Measurements from ENCODE around the gene PDE11A.

The PDE11A gene

DNA sequence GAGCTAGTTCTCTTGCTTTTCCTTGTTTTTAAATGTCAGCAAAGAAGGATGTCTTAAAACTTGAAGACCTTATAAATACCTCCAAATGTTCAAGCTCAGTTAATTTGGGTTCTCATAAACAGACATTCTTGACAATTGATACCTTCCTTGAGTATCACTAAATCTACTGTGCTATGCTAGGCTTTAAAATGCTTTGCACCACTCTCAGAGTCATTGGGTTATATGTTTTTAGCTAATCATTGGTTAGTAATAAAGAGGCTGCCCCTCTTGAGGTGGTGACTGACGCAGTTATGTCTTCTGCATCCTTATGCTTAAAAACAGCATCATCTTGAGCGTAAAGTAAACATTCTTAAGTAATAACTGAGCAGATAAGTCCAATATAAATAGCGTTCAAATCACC lies 404.0 kb downstream of the PDE11A start:
- DNase-seq (ENCODE audit: low read depth) = no peak

DNA sequence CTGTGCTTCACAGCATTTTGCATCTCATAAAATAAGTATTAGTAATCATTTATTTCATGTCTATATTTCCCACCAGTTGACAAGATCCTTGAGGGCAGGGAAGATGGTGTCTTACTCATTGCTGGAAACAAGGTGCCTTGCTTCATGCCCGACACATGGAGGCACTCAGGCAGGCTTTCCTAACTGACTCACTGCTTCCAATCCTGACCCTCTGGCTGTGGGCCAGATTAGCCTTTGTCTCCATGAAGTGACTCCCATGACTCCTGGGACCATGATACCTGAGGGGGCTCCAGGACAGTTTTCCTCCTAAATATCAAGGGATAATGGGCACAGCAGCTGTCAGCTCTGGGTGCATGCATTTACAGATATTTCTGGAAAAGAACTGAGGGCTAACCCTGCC lies 405.0 kb downstream of the PDE11A start:
- no peak for DNase-seq (ENCODE audit: low read depth)

DNA sequence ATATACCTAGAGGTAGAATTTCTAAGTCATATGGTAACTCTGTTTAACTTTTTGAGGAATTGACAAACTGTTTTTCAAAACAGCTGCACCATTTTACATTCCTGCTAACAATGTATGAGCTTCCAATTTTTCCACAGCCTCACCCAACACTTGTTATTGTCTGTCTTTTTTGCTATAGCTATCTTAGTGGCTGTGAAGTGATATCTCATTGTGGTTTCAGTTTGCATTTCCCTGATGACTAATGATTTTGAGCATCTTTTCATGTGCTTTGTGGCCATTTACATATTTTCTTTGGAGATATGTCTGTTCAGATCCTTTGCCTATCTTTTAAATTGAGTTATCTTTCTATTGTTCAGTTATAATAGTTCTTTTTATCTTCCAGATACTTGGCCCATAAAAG lies 406.2 kb downstream of the PDE11A start:
- no peak for DNase-seq (ENCODE audit: low read depth)

DNA sequence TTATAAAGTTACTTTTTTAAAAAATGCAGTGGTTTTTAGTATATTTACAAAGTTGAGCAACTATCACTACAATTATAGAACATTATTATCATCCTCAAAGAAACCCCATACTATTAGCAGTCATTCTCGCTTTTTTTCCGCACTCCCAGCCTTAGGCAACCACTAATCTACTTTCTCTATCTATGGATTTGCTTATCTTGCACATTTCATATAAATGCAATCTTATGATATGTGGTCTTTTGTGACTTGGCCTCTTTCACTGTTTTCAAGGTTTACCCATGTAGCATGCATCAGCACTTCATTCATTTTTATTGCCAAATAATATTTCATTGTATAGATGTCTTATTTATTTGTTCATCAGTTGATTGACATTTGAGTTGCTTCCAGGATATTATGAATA lies 406.6 kb downstream of the PDE11A start:
- DNase-seq (ENCODE audit: low read depth) = no peak

DNA sequence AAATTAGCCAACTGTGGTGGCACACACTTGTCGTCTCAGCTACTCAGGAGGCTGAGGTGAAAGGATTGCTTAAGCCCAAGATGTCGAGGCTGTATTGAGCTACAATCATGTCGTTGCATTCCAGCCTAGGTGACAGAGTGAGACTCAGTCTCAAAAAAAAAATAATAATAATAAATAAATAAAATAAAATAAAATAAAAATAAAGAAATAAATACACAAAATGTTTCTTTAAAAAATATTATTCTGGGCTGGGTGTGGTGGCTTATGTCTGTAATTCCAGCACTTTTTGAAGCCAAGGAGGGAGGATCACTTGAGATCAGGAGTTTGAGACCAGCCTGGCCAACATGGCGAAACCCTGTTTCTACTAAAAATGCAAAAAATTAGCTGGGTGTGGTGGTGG lies 407.2 kb downstream of the PDE11A start:
- DNase-seq (ENCODE audit: low read depth) = no peak

DNA sequence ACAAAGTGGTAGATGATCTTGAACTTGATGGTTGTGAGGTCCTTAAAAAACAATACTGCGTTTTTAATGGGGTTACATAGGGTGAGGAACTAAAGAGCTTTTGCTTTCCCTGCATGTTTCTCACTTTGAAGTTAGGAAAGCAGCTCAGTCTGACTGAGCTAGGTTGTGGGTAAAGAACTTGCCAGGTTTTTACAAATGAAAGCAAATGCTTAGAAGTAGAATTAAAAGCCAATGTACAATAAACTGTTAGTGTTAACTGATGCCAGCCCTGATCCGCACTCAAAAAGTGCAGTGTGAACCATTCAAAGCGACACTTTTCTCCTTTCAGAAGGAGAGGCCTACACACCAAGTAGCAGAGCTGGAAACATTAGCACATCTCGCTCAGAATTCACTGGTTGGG lies 409.7 kb downstream of the PDE11A start:
- no peak for DNase-seq (ENCODE audit: low read depth)

DNA sequence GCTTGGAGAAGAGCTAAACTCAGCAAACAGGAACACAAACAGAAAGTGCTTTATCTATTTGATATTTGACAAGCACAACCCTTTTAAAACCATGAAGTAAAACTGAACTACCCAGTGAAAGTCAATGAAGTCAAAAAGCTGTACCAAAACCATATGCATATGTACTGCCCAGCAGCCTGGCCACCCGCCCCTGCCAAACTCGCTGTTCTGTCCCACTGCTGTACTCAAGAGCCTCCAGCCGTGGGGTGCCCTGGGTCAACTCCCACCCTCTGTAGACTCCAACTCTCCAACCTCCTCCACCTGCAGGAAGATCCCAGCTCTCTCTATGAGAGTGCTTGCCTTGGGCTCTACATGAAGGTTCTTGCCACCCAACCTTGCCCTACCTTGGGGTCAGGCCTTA lies 411.8 kb downstream of the PDE11A start:
- no peak for DNase-seq (ENCODE audit: low read depth)

DNA sequence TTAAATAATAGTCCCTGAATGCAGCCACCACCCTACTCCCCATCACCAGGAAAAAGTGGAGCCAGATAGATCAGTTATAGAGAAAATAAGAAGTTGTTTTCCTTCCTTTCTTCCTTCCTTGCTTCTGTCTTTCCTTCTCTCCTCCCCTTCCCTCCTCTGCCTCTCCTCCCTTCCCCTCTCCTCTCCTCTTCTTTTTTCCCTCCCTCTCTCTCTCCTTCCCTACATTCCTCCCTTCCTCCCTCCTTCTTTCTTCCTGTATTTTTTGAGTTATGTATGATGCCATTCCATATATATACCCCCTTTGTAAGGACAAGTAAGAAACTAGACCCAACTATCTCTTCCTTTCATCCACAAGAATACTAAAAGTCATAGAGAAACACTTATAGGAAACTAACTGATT lies 414.3 kb downstream of the PDE11A start:
- DNase-seq (ENCODE audit: low read depth) = no peak

DNA sequence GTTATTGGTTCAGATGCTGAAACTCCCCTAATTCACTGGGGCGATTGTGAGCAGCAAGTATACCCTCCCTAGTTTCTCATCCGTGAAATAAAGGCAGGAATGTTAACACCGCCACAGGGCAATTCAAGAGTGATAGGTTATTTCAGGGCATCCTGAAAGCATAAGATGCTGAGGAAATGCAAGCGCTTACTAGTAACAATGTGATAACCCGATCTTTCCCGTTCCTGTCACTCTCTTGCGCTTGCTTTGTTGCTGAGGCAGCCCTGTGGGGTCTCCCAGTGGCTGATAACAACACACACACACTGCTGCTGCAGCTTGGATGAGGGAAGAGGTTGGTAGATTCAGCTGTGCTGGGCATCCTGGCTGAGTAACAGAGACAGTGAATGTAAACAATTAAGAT lies 420.7 kb downstream of the PDE11A start:
- no peak for DNase-seq (ENCODE audit: low read depth)

DNA sequence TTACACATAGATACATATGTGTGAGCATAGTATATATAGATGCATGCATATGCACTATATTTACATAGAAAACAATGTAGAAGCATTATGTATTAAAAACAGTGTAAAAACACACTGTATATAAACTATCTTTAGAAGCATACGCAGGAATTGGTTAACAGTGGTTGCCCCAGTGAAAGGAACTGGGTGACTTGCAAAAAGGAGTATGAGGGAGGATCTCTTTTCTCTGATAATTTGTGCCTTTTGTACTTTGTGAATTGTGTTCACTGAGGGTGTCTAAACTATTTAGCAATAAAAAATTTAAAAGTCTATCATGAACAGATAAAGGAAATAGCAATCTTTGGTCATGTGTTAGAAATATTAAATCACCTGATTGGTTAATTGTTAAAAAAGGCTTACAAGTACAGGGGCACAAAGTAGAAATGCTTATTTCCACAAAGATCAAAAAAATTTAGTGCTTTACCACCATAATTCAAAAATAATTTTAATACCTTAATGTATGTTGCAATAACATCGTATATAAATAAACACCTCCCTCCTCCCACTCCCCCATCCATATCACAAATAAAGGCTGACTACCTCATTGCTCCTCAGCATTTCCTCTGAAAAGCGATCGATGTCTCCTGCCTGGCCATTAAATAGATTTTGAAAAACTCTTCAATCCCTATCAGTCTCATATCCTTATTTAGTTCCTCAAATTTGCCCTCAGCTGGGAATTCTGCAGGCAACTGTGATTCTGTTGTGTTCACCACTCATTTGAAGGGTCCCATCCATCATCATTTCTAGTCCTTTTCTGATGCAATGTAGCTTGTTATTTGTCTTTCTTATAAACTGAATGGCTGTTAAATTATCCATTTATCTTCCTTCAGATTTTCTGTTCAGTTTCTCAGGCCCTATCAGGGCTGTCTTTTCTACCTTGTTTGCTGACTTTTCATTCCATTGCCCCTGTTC lies 422.7 kb downstream of the PDE11A start:
- DNase-seq (ENCODE audit: low read depth) = no peak

DNA sequence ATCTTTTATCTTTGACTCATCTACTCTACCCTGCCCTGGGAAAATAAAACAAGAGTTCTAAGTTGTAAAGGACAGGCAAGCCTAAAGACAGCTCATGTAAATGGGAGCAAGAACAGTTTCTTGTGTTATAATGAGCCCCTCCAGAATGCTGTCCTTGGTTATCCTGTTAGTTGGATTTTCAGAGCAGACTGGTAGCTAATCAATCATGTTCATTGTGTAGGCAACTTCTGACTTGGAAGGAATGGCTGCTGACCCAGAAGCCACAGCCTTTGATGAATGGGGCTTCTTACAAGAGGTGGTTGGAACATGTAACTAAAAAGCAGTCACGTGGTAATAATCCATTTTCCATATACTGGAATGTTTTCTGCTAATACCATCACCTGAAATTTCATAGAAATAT lies 425.8 kb downstream of the PDE11A start:
- DNase-seq (ENCODE audit: low read depth) = no peak

DNA sequence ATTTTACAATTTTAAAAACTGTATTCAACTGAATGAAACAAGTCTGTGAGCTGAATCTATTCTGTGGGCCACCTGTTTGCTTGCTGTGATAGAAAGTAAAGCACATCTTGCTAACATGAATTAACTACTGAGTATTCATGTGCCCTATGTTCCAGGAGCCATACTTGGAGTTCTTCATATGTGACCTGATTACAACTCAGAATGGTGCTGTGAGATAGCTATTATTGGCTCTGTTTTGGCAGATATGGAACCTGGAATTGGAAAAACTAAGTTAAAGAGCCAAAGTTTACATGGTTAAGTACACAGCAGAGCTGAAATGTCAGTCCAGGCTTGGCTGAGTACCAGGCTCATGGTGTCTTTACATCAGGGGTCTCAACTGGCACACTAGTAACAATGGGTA lies 426.3 kb downstream of the PDE11A start:
- DNase-seq (ENCODE audit: low read depth) = no peak

DNA sequence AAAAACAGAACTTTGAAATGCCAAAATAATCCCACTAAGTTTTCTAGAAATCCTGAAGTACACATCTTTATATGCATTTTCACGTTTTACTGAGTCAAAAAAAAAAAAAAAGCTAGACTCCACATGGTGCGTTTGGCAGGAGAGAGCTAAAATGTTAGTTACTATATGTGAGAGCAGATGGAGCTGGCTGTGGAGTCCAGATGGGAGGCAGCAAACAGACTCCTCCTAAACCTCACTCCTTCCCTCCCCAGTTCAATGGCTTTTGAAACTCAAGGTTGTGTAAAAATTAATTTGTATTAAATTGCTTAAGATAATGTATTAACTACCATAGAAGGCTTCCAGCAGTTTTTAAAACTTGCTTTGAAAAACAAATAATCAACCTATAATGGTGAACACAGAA lies 431.2 kb downstream of the PDE11A start:
- DNase-seq (ENCODE audit: low read depth) = no peak

DNA sequence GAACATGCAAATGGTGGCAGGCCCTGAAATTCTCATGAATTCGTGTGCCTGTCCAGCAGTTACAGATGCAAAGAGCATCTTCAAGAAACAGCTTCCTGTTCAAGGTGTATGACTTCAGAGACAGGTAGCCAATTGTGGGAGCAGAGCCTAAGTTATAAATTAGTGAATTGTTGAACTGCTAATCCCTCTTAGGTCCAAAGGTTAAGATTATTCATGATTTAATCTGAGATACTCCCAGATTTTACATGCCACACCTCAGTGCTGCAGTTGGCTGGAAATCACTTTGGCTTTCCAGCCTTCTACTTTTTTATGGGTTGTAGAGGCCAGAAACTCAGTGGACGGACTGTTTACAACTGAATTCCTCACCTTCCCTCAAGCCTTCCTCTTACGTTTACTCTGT lies 432.2 kb downstream of the PDE11A start:
- DNase-seq (ENCODE audit: low read depth) = no peak

DNA sequence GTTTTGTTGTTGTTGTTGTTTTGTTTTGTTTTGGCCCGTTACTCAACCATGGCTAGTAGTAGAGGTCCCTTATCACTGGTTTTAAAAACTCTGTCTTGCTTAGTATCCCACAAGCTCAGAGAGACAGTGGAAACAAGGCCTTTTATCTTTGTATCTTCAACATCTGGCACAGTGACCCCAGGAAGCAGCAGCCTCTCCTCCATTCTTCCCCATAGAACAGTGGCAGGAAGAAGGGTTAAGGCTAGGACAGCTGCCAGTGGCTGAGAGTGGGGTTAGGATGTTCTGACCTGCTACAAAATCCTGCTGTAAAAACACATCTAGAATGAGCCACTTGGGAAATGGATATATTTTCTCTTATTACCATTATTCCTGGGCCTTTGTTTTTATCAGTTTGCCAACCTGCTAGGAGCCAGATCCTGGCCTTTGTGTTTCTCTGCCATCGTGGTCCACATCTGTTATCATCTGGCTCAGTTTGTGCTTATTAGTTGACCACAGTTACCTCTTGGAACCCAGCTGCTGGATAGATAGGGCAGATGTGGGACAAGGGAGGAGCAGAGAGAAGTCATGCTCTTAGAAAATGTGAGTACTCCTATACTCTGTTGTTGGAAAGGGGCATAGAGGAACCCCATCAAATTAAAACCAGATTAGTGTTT lies 433.2 kb downstream of the PDE11A start:
- no peak for DNase-seq (ENCODE audit: low read depth)

DNA sequence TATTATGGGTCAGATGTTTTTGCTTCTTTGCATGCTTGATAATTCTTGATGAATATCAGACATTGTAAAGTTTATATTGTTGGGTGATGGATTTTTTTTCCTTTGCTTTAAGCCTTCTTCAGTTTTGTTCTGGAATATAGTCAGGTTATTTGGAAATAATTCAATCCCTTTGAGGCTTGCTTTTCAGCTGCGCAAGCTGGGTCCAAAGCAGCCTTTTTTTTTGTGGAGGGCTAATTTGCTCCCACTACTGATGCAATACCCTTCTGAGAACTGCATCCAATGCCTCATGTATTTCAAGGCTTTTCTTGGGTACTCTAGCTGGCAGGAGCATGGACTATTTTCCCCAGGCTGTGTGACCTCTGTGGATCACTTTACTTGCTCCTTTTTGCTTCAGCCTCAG lies 434.1 kb downstream of the PDE11A start:
- DNase-seq (ENCODE audit: low read depth) = no peak

DNA sequence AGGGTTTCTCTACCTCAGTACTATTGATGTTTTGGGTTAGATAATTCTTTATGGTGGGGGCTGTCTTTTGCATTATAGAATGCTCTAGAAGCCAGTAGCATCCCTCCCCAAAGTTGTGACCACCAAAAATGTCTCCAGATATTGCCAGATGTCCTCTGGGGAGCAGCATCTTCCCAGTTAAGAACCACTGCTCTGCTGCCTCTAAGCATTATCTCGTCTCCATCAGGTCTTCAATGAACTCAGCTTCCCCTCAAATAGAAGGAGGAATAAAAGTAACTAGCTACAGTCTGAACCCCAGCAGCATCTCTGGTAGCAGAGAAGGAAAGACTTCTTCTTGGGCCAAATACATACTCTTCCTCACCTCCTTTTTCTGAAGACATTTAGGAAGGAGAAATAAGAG lies 435.9 kb downstream of the PDE11A start:
- no peak for DNase-seq (ENCODE audit: low read depth)

DNA sequence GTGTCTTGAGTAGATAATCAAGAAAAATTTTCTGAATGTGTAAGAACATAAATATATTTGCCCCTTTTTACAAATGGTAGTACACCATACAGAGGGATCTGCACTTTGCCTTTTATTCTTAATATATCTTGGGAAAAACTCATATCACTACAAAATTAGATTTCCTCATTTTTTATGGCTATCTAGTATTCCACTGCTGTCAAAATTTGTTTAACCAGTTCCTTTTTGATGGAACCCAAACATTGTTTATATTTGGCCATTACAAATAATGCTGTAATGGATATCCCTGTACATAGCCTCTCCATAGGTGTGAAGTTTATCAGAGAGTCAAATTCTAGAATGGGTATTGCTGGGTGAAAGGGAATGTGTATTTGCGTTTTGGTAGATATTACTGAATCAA lies 436.9 kb downstream of the PDE11A start:
- no peak for DNase-seq (ENCODE audit: low read depth)

DNA sequence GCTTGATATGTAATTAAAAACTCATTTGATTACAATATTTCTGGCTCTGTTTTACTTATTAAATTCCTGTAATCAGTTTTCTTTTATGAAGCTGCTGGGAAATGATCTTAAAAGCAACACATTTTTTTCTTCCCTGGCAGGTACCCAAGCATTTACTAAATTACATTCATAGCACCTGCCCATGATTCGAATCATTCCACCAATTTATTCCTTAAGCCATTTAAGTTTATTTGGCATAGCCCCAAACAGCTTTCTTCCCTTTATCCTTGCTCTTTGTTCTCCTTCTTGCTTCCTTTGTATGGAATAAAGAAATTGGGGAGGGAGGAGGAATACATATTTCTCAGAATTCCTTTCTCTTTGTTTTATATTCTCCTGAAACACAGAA lies 438.7 kb downstream of the PDE11A start:
- DNase-seq (ENCODE audit: low read depth) = no peak

DNA sequence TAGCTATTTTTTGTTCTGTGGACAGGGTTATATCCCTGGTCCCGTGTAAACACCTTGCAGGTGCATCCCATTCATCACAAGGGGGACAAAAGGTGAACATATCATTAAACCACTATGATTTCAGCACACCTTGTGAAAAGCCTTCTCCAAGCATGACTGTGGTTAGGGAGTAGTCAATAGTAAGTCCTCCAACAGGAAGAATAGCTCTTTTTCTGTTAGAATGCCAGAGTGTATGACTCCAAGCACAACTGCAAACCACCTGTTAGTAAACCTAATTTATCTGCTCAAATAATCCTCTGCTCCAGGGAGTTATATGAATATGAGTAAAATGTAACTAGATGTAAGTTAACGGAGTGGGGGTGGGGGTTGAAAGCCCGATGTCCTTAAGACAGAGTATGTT lies 439.5 kb downstream of the PDE11A start:
- DNase-seq (ENCODE audit: low read depth) = no peak

DNA sequence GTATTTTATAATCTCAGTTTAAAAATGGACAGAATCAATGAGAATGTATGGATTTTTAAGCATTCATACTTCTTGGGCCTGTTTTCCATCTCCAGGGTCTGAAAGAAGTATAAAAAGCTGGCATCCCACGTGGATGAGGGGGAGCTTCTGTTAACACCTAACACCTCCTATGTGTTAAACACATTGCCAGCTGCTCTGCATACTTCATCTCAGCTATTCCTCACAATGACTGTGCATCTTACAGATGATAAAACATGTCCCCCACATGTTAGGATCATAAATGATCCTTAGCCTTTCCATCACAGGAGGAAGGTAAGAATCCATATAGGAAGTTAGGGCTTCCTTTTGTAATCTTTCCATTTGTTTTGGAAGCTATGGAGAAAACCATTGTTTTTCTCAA lies 440.9 kb downstream of the PDE11A start:
- DNase-seq (ENCODE audit: low read depth) = no peak

DNA sequence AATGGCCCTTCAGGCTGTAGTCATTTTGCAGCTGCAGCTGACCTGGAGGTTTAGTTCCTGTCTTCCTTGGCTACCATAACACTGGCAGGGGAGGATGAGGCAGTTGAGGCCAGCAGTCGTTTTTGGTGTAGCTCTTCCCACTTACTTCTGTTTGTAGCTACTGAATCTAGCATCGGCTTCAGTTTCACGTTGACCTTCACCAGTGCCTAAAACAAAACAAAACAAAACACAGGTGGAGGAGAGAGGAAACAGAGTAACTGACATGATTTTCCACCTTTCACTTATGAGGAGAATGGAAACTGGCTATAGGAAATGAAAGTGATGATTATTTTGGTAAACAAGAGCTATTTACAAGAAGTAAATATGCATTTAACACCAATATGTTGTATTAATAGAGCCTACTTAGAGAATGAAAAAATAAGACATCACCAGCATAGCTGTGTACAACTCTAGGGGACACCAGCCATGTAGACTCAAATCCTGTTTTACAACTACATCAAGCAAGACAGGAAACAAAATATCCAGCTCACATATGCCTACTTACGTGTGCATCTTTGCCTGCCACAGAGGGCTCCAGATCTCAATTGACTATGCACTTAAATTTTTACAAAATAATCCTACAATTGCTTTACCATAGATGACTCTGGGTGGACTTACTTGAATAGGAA lies 443.1 kb downstream of the PDE11A start:
- no peak for DNase-seq (ENCODE audit: low read depth)

DNA sequence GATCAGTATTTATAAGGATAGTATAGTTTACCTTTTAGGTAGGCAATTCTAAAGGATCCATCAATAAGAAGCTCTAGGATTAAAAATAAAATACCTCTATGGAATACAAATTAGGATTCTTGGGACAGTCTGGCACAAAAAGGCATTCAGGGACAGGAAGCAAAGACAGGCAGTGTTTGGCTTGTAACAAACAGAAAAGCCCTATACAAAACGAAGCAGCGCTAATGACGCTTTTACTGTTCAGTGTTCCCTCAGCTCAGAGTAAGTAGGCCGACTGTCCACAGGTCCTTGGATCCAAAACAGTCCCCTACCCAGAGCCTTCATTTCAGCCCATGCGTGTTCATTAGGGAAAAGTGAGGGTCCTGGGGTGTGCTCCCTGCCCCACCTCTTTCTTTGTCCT lies 443.7 kb downstream of the PDE11A start:
- DNase-seq (ENCODE audit: low read depth) = no peak

Measured in activated T-cell treated with anti-CD3 and anti-CD28 coated beads for 1 hour (primary cell).